ENCODE data around the gene GALR3. TPM values are rescaled to one million over a fixed set of nuclear protein-coding genes. Genes with fewer than 3 reads are reported as not detected.
"Not testable (repeated sequence)": the region's sequence is repeated elsewhere in the genome, so short reads cannot be mapped to it uniquely, and the experiment has no call there.

GALR3 gene
- total and polyA plus RNA-seq, 12 donors = 0.03 TPM; not detected in 11

DNA sequence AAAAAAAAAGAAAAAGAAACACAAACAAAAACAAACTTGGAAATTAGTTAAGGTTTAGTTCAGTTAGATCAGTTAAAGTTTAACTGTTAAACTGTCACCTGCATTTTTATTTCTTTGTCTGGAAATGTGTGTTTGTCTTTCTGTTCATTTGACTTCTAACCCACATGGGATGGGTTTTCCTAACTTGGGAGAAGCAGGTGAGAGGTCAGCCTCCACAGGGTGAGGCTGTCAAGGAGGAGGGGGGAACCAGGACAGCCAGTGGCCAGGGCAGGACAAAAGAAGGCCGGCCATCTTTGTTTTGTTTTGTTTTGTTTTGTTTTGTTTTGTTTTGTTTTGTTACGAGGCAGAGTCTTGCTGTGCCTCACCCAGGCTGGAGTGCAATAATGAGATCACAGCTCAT is 28.8 kb upstream of the GALR3 start:
- no peak overlapping the region for H3K4me3 ChIP-seq
- no peak overlapping the region for H3K27ac ChIP-seq
- no peak for ATAC-seq
- TF ChIP-seq, protein P1, sequence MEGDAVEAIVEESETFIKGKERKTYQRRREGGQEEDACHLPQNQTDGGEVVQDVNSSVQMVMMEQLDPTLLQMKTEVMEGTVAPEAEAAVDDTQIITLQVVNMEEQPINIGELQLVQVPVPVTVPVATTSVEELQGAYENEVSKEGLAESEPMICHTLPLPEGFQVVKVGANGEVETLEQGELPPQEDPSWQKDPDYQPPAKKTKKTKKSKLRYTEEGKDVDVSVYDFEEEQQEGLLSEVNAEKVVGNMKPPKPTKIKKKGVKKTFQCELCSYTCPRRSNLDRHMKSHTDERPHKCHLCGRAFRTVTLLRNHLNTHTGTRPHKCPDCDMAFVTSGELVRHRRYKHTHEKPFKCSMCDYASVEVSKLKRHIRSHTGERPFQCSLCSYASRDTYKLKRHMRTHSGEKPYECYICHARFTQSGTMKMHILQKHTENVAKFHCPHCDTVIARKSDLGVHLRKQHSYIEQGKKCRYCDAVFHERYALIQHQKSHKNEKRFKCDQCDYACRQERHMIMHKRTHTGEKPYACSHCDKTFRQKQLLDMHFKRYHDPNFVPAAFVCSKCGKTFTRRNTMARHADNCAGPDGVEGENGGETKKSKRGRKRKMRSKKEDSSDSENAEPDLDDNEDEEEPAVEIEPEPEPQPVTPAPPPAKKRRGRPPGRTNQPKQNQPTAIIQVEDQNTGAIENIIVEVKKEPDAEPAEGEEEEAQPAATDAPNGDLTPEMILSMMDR (IDR thresholded peaks at IDR 0.05) = no peak
- no peaks in the 10 kb centered on the region for H3K9me3 ChIP-seq
- no peak for DNase-seq
- no peaks in the 10 kb centered on the region for H3K36me3 ChIP-seq
- no peaks in the 10 kb centered on the region for H3K27me3 ChIP-seq
- WGBS, 2 donors = 73% methylated on average over 2 of the region's 2 CpGs
- peaks cover 0 to 7% (median 0%) of the 10 kb centered on the region in 9 donors for H3K4me1 ChIP-seq
- intact Hi-C loops (cut with DNase I) = loop anchor here in 9 of 10 donors (5.0 to 10.0 kb wide), 5 partner anchors 37 to 170 kb away; partner anchors contain the start of gene NOL12 (in 1 of the 9)

- no peak overlapping the region for H3K27ac ChIP-seq
- no peaks in the 10 kb centered on the region for H3K9me3 ChIP-seq
- no peaks in the 10 kb centered on the region for H3K27me3 ChIP-seq
- intact Hi-C loops (cut with DNase I) = loop anchor here in 6 of 10 donors (2.0 to 10.0 kb wide), 4 partner anchors 111 to 171 kb away; partner anchors contain the start of gene NOL12 (in 1 of the 6)
- no peaks in the 10 kb centered on the region for H3K36me3 ChIP-seq
- TF ChIP-seq, protein P1 (IDR thresholded peaks at IDR 0.05) = no peak
- no peak for DNase-seq
- no peak for ATAC-seq
- WGBS, 2 donors = 76 to 99% methylated on average over 3 of the region's 3 CpGs
- H3K4me1 ChIP-seq = peaks cover 0 to 7% (median 0%) of the 10 kb centered on the region in 9 donors
- H3K4me3 ChIP-seq = no peak overlapping the region
These were observed 27.1 kb upstream of the GALR3 start for GRCh38 chr22:37796079-37796478.

DNA sequence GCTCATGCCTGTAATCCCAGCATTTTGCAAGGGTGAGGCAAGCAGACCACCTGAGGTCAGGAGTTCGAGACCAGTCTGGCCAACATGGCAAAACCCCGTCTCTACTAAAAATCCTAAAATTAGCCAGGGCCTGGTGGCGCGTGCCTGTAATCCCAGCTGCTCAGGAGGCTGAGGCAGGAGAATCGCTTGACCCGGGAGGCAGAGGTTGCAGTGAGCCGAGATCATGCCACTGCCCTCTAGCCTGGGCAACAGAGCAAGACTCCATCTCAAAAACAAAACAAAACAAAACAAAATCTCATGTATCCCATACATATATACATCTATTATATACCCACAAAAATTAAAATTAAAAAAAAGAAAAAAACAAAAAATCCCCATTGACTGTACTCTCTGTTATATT is 25.9 kb upstream of the GALR3 start:
- WGBS, 2 donors = 91 to 92% methylated on average over 7 of the region's 7 CpGs
- H3K9me3 ChIP-seq, H3K27me3 ChIP-seq, H3K27ac ChIP-seq, ATAC-seq, H3K36me3 ChIP-seq, H3K4me3 ChIP-seq, DNase-seq, H3K4me1 ChIP-seq: not testable (repeated sequence)
- intact Hi-C loops (cut with DNase I) = loop anchor here in 6 of 10 donors (2.0 to 10.0 kb wide), 4 partner anchors 112 to 172 kb away; partner anchors contain the start of gene NOL12 (in 1 of the 6)

- TF ChIP-seq, protein P1 (IDR thresholded peaks at IDR 0.05) = no peak
- Histone ChIP-seq H3K36me3 (no peaks in the 10 kb centered on the region), H3K9me3 (no peaks in the 10 kb centered on the region), H3K27me3 (peaks cover 0 to 9% (median 0%) of the 10 kb centered on the region in 7 donors), H3K4me3 (no peak overlapping the region), H3K27ac (no peak overlapping the region), H3K4me1 (peaks cover 0 to 14% (median 10%) of the 10 kb centered on the region in 9 donors)
- no peak for DNase-seq
- no peak for ATAC-seq
- intact Hi-C loops (cut with DNase I) = loop anchor here in 6 of 10 donors (2.0 to 10.0 kb wide), 4 partner anchors 113 to 173 kb away; partner anchors contain the start of gene NOL12 (in 1 of the 6)
- 54% methylated on average over 14 of the region's 14 CpGs for WGBS, 2 donors
These were observed 25.2 kb upstream of the GALR3 start for GRCh38 chr22:37797874-37798500.

DNA sequence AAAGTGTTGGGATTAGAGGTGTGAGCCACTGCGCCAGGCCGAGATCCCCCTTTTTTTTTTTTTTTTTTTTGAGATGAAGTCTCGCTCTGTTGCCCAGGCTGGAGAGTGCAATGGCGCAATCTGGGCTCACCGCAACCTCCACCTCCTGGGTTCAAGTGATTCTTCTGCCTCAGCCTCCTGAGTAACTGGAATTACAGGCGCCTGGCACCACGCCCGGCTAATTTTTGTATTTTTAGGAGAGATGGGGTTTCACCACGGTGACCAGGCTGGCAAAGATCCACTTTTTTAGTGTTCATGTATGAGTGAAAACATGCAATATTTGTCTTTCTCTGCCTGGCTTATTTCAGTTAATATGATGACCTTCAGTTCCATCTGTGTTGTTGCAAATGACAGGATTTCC is 23.2 kb upstream of the GALR3 start:
- H3K9me3 ChIP-seq, H3K27ac ChIP-seq, DNase-seq, H3K4me3 ChIP-seq, H3K36me3 ChIP-seq, ATAC-seq: not testable (repeated sequence)
- peaks cover 0 to 20% (median 0%) of the 10 kb centered on the region in 7 donors for H3K27me3 ChIP-seq
- intact Hi-C loops (cut with DNase I) = loop anchor here in 6 of 10 donors (5.0 to 10.0 kb wide), 5 partner anchors 45 to 175 kb away; partner anchors contain the start of gene NOL12 (in 1 of the 6)
- 78 to 85% methylated on average over 9 of the region's 9 CpGs for WGBS, 2 donors
- H3K4me1 ChIP-seq = peaks cover 0 to 29% (median 12%) of the 10 kb centered on the region in 9 donors

All from heart right ventricle (tissue), 16 donors.